DMS 273 (cell line): ENCODE data around the gene WHAMM.
A peak's percentile ranks its signal among the peaks of the same experiment; 100 is the strongest.
"Not testable (repeated sequence)": the region's sequence is repeated elsewhere in the genome, so short reads cannot be mapped to it uniquely, and the experiment has no call there.

Experiments
- DNase-seq: peaks from one replicate; lab custom pipeline; 2025; ENCODE audit not compliant: unreplicated experiment; lab: John Stamatoyannopoulos, UW

WHAMM gene

GRCh38 chr15:82809308-82810060 is at the start of gene WHAMM:
Gene WHAMM (plus strand): TSS chr15:82809628. CDS start chr15:82809727, 99 bp downstream.
- DNase-seq, result peak; percentile 98

- no peak for DNase-seq
These were observed 45.9 kb upstream of the WHAMM start for GRCh38 chr15:82763361-82764116.

- DNase-seq, result no peak
These were observed 45.3 kb upstream of the WHAMM start for GRCh38 chr15:82764117-82764490.

- no peak for DNase-seq
These were observed 44.7 kb upstream of the WHAMM start for GRCh38 chr15:82764740-82765139.

GRCh38 chr15:82766201-82766600 is 43.2 kb upstream of the WHAMM start:
- DNase-seq, result not testable (repeated sequence)

GRCh38 chr15:82767163-82767829 is 42.1 kb upstream of the WHAMM start:
- DNase-seq, result peak; percentile 3

- no peak for DNase-seq
These were observed 40.9 kb upstream of the WHAMM start for GRCh38 chr15:82768414-82769054.

- no peak for DNase-seq
These were observed 37.4 kb upstream of the WHAMM start for GRCh38 chr15:82771789-82772607.

GRCh38 chr15:82774496-82774895 is 34.9 kb upstream of the WHAMM start:
- DNase-seq, result no peak

GRCh38 chr15:82778755-82779154 is 30.7 kb upstream of the WHAMM start:
- DNase-seq, result no peak

- no peak for DNase-seq
These were observed 28.1 kb upstream of the WHAMM start for GRCh38 chr15:82781349-82781748.

GRCh38 chr15:82788496-82788895 is 20.9 kb upstream of the WHAMM start:
- no peak for DNase-seq

GRCh38 chr15:82789491-82789890 is 19.9 kb upstream of the WHAMM start:
- DNase-seq, result no peak

GRCh38 chr15:82790321-82790720 is 19.1 kb upstream of the WHAMM start:
- no peak for DNase-seq

GRCh38 chr15:82792068-82792467 is 17.4 kb upstream of the WHAMM start:
- no peak for DNase-seq

- DNase-seq, result no peak
These were observed 15.7 kb upstream of the WHAMM start for GRCh38 chr15:82793737-82794136.

GRCh38 chr15:82798104-82798503 is 11.3 kb upstream of the WHAMM start:
- DNase-seq, result no peak

GRCh38 chr15:82798531-82799166 is 10.8 kb upstream of the WHAMM start:
- no peak for DNase-seq

- peak; percentile 6 for DNase-seq
These were observed 10.1 kb upstream of the WHAMM start for GRCh38 chr15:82799183-82799841.

- DNase-seq, result no peak
These were observed 6.9 kb upstream of the WHAMM start for GRCh38 chr15:82802497-82802896.
